Measurements from ENCODE around the gene ZIC2. TPM values are rescaled to one million over a fixed set of nuclear protein-coding genes. Genes with fewer than 3 reads are reported as not detected.

ZIC2 gene
- total and polyA plus RNA-seq, 2 of the 4 experiments (the other 2 are of a cell fraction): not detected

- TF ChIP-seq MXI1 (IDR thresholded peaks at IDR 0.05; ENCODE audit: borderline replicate concordance, low read depth, low read length) (no peak), SMC3 (IDR thresholded peaks at IDR 0.05; ENCODE audit: low read depth, low read length) (no peak), ELK1 (IDR thresholded peaks at IDR 0.05; ENCODE audit: borderline replicate concordance, low read depth, low read length) (no peak), BHLHE40 (IDR thresholded peaks at IDR 0.05; ENCODE audit: low read depth, low read length) (no peak), CEBPB (IDR thresholded peaks at IDR 0.05; ENCODE audit: low read depth, low read length) (no peak), RFX5 (IDR thresholded peaks at IDR 0.05; ENCODE audit: low read depth, low read length) (no peak), CTCF (conservative IDR thresholded peaks at IDR 0.05; ENCODE audit: low read depth, low read length) (no peak), MAZ (IDR thresholded peaks at IDR 0.05; ENCODE audit: borderline replicate concordance, low read depth, low read length) (no peak), CHD1 (IDR thresholded peaks at IDR 0.05; ENCODE audit: low read depth, low read length) (no peak), POLR2A (IDR thresholded peaks at IDR 0.05; ENCODE audit: low read depth, low read length) (no peak)
- no peaks in the 10 kb centered on the region for H3K4me1 ChIP-seq (ENCODE audit: control insufficient read depth, insufficient read depth, low read length)
- H4K5ac ChIP-seq (ENCODE audit: low read depth, low read length): no peak overlapping the region
- no peak overlapping the region for H4K8ac ChIP-seq (ENCODE audit: low read depth in 2 of 2, low read length in 2 of 2)
- no peak for ATAC-seq (ENCODE audit: low read depth)
- no peak overlapping the region for H3K14ac ChIP-seq (replicated peaks; ENCODE audit: low read depth, low read length)
- ChIA-PET POLR2A (ENCODE audit: unreplicated experiment) (no interaction called here), CTCF (no interaction called here)
- no peak overlapping the region for H2AFZ ChIP-seq (replicated peaks; ENCODE audit: low read length, poor library complexity)
- in situ Hi-C loops (cut with MboI; ENCODE audit: low sequenced_read_pairs): no loop called here
- no peak overlapping the region for H3K4me2 ChIP-seq (ENCODE audit: low read depth, low read length)
- H3K27ac ChIP-seq (ENCODE audit: insufficient read depth, low read length): no peak overlapping the region
- no peak overlapping the region for H2AK9ac ChIP-seq (replicated peaks; ENCODE audit: low read depth, low read length, poor library complexity)
- no TSS peak for BruUV-seq (replicated peaks)
- no peak overlapping the region for H2BK120ac ChIP-seq (ENCODE audit: low read depth, low read length)
- no peaks in the 10 kb centered on the region; the same call in 1 of the 2 replicates for H4K20me1 ChIP-seq (ENCODE audit: insufficient read depth, low read length)
- no peak overlapping the region for H2AK5ac ChIP-seq (ENCODE audit: low read depth, low read length)
- no peak overlapping the region for H2BK5ac ChIP-seq (ENCODE audit: low read depth, low read length, poor library complexity, severe bottlenecking)
- no peak for DNase-seq
- H3K56ac ChIP-seq (ENCODE audit: extremely low read depth, insufficient read depth, low read length): no peak overlapping the region
- H3K9me3 ChIP-seq (ENCODE audit: control insufficient read depth, insufficient read depth, low read length): no peaks in the 10 kb centered on the region
- no peaks in the 10 kb centered on the region for H3K9me1 ChIP-seq (ENCODE audit: insufficient read depth, low read length)
- H3K36me3 ChIP-seq (ENCODE audit: control insufficient read depth, insufficient read depth, low read length): no peaks in the 10 kb centered on the region
- no CpG with 5 or more reads among the region's 2 CpGs for WGBS, 2 experiments (ENCODE audit: extremely low coverage in 2 of 2, insufficient read length in 1 of 2)
- peaks cover 44% of the 10 kb centered on the region for H3K27me3 ChIP-seq (ENCODE audit: control insufficient read depth, insufficient read depth, low read length)
- H3K23ac ChIP-seq (ENCODE audit: low read depth, low read length): no peak overlapping the region
- no peak overlapping the region for H3K4ac ChIP-seq (ENCODE audit: low read depth, low read length)
- intact Hi-C loops (cut with micrococcal nuclease): no loop called here
- no peaks in the 10 kb centered on the region for H3K79me1 ChIP-seq (ENCODE audit: low read depth in 1 of 2, low read length in 2 of 2)
- no peak overlapping the region for H2BK20ac ChIP-seq (ENCODE audit: low read depth, low read length)
- no peak overlapping the region for H3K18ac ChIP-seq (ENCODE audit: low read depth, low read length)
- H2BK15ac ChIP-seq (ENCODE audit: low read depth, low read length): no peak overlapping the region
- dilution Hi-C loops (cut with HindIII; ENCODE audit: low sequenced_read_pairs, unreplicated experiment): no loop called here
- no peak overlapping the region for H4K91ac ChIP-seq (ENCODE audit: insufficient read depth, low read depth, low read length)
- H3K4me3 ChIP-seq (ENCODE audit: insufficient read depth, low read depth, low read length): no peak overlapping the region
- no peak overlapping the region for H3K9ac ChIP-seq (ENCODE audit: low read depth, low read length)
Observed at GRCh38 chr13:99947666-99948065, 33.9 kb upstream of the ZIC2 start.

Data from IMR-90 (cell line).